Peyer's patch (tissue), 4 donors: ENCODE measurements around the gene CITED4. TPM values are rescaled to one million over a fixed set of nuclear protein-coding genes. Genes with fewer than 3 reads are reported as not detected.

ENCODE experiments used
- DNase-seq, 3 donors: peaks; one replicate each; pipeline ENCODE4 v3.0.0-alpha.2; 2017 to 2019
- H3K27ac ChIP-seq, 4 donors: fragments of 200-600 bp; sonication (generic); one replicate each; pipeline ENCODE4 v1.5.1; 2016 to 2019
- H3K27me3 ChIP-seq, 2 donors: fragments of 200-600 bp; sonication (generic); one replicate each; pipeline ENCODE4 v1.5.1; 2019
- H3K36me3 ChIP-seq, 3 donors: fragments of 200-600 bp; sonication (generic); one replicate each; pipeline ENCODE4 v1.5.1; 2016 to 2019
- H3K4me1 ChIP-seq, 4 donors: fragments of 200-600 bp; sonication (generic); one replicate each; pipeline ENCODE4 v1.5.1; 2016 to 2019
- H3K4me3 ChIP-seq, 4 donors: fragments of 200-600 bp; sonication (generic); 1 replicate in 3 of 4; 2 replicates in 1 of 4; pipeline ENCODE4 v1.5.1; 2016 to 2019; ENCODE audit warnings: mild to moderate bottlenecking in 1 of 4
- H3K9me3 ChIP-seq, 4 donors: fragments of 200-600 bp; sonication (generic); one replicate each; pipeline ENCODE4 v1.5.1; 2016 to 2019; ENCODE audit warnings: mild to moderate bottlenecking in 1 of 4
- POLR2A ChIP-seq, 2 donors: fragments of 450-650 bp; IDR thresholded peaks; one replicate each; pipeline ENCODE4 v1.5.1; 2017; ENCODE audit warnings: antibody characterized with exemption in 2 of 2, mild to moderate bottlenecking in 2 of 2, moderate library complexity in 2 of 2
- total RNA-seq, 4 donors: library from RNA; depleted of rRNA; stranded (reverse); fragments of >200 nt; gene quantifications; one replicate each; pipeline ENCODE4 v1.1.0, GENCODE V29; 2016
- TF ChIP-seq, protein P1 (sequence below), 6 experiments: fragments of 450-650 bp in 4 of 6; fragments of 200-600 bp in 2 of 6; sonication (generic) in 1 of 6; IDR thresholded peaks; one replicate each; pipeline ENCODE4 v1.5.1; 2017 to 2019; ENCODE audit warnings: antibody characterized with exemption in 6 of 6, mild to moderate bottlenecking in 3 of 6, moderate library complexity in 1 of 6

Gene CITED4
- total RNA-seq, 4 donors from 2014 or later: 2.0 to 19.0 (median 2.3) TPM

GRCh38 chr1:40841602-40842001, 20.6 kb downstream of the CITED4 start:
- Histone ChIP-seq H3K27ac (no peak overlapping the region), H3K4me3 (no peak overlapping the region), H3K4me1 (no peaks in the 10 kb centered on the region), H3K27me3 (no peaks in the 10 kb centered on the region), H3K36me3 (no peaks in the 10 kb centered on the region), H3K9me3 (no peaks in the 10 kb centered on the region)
- no peak for DNase-seq
- TF ChIP-seq, protein P1, sequence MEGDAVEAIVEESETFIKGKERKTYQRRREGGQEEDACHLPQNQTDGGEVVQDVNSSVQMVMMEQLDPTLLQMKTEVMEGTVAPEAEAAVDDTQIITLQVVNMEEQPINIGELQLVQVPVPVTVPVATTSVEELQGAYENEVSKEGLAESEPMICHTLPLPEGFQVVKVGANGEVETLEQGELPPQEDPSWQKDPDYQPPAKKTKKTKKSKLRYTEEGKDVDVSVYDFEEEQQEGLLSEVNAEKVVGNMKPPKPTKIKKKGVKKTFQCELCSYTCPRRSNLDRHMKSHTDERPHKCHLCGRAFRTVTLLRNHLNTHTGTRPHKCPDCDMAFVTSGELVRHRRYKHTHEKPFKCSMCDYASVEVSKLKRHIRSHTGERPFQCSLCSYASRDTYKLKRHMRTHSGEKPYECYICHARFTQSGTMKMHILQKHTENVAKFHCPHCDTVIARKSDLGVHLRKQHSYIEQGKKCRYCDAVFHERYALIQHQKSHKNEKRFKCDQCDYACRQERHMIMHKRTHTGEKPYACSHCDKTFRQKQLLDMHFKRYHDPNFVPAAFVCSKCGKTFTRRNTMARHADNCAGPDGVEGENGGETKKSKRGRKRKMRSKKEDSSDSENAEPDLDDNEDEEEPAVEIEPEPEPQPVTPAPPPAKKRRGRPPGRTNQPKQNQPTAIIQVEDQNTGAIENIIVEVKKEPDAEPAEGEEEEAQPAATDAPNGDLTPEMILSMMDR (IDR thresholded peaks at IDR 0.05): no peak
- TF ChIP-seq POLR2A (IDR thresholded peaks at IDR 0.05): no peak

DNA sequence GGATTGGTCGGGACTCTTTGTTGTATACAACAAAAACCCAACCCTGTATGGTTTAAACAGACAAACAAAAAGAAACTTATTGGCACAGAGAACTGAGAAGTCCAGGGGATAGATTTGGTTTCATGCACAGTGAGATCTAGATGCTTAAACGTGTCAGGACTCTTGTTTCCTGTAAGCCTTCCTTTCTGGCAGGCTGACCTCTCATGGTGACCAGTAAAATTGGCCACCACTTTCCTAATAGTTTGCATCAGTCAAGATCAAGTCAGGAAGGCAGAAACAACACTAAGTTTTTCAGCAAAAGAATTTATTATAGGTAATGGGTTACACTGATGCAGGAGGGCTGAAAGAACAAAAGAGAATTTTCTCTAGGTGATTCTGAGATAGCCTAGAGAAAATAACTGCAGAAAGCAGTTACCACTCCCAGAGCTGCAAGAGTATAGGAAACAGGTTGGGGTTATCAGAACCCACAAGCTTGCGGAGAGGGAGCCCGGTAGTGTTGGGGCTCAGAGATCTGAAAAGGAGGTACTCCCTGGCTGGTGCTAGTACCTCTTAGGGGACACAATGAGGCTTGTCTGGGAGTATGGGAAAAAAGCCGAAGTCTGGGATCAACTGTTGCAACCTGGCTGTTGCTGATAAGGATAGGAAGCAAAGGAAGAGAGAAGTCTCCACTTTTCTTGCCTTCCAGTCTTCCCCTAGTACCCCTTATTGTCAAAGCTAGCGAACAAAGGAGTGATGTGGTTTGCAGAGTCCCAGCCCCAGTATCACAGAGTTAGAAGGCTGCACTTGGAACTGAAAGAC, 21.4 kb downstream of the CITED4 start:
- TF ChIP-seq, protein P1 (IDR thresholded peaks at IDR 0.05): no peak
- no peak for TF ChIP-seq POLR2A (IDR thresholded peaks at IDR 0.05)
- no peaks in the 10 kb centered on the region for H3K36me3 ChIP-seq
- H3K27ac ChIP-seq: no peak overlapping the region
- H3K27me3 ChIP-seq: no peaks in the 10 kb centered on the region
- no peaks in the 10 kb centered on the region for H3K4me1 ChIP-seq
- H3K9me3 ChIP-seq: no peaks in the 10 kb centered on the region
- no peak overlapping the region for H3K4me3 ChIP-seq
- no peak for DNase-seq

DNA sequence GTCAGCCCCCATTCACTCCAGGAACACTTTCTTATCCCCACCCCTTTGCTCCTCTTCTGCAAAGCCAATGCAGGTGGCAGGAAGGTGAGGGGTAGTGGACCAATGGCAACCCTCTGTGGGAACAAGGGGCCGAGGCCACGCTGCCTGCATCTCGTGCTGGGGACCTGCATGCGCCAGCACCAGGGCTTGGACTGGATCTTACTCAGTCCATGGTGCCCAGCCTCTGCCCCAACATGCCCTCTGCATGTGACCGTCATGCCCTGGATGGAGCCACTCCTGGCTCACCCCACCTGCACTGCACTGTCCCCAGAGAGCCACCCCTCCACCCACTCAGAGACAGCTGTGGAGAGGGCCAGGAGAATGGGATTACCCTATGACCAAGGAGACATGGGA, 22.2 kb downstream of the CITED4 start:
- Histone ChIP-seq H3K4me3 (no peak overlapping the region), H3K27me3 (no peaks in the 10 kb centered on the region), H3K9me3 (no peaks in the 10 kb centered on the region), H3K4me1 (no peaks in the 10 kb centered on the region), H3K27ac (no peak overlapping the region), H3K36me3 (no peaks in the 10 kb centered on the region)
- no peak for TF ChIP-seq POLR2A (IDR thresholded peaks at IDR 0.05)
- TF ChIP-seq, protein P1 (IDR thresholded peaks at IDR 0.05): no peak
- no peak for DNase-seq

GRCh38 chr1:40838980-40839942, 22.9 kb downstream of the CITED4 start:
- H3K9me3 ChIP-seq: no peaks in the 10 kb centered on the region
- H3K4me1 ChIP-seq: no peaks in the 10 kb centered on the region
- H3K27me3 ChIP-seq: no peaks in the 10 kb centered on the region
- DNase-seq: no peak
- no peak overlapping the region for H3K4me3 ChIP-seq
- no peak overlapping the region for H3K27ac ChIP-seq
- H3K36me3 ChIP-seq: no peaks in the 10 kb centered on the region
- TF ChIP-seq, protein P1 (IDR thresholded peaks at IDR 0.05): no peak
- TF ChIP-seq POLR2A (IDR thresholded peaks at IDR 0.05): no peak

GRCh38 chr1:40838045-40838979, 23.9 kb downstream of the CITED4 start:
- Histone ChIP-seq H3K27me3 (no peaks in the 10 kb centered on the region), H3K27ac (no peak overlapping the region), H3K9me3 (no peaks in the 10 kb centered on the region), H3K4me3 (no peak overlapping the region), H3K36me3 (no peaks in the 10 kb centered on the region), H3K4me1 (no peaks in the 10 kb centered on the region)
- no peak for TF ChIP-seq POLR2A (IDR thresholded peaks at IDR 0.05)
- TF ChIP-seq, protein P1 (IDR thresholded peaks at IDR 0.05): no peak
- DNase-seq: no peak
